Stimulated activated naive B cell treated with anti-CD40 and anti-IgM and Interleukin-4, amounts not matched to agents 10 μg/mL and 1 μg/mL and 100 μg/mL, for 72 hours (primary cell): Measurements from ENCODE around the gene APOL1.
"Not testable (repeated sequence)": the region's sequence is repeated elsewhere in the genome, so short reads cannot be mapped to it uniquely, and the experiment has no call there.

Experiments
- ATAC-seq, 2 donors: fragments of 150-1000 bp; cut with Tn5 transposase; replicated peaks; 2 replicates each; pipeline ENCODE4 v1.10.0; 2021; ENCODE audit warnings: moderate library complexity in 1 of 2
- DNase-seq: peaks from one replicate; pipeline ENCODE4 v3.0.0; 2021
- H3K27ac Mint-ChIP-seq: one replicate; pipeline ENCODE4 v1.8.0; 2022; ENCODE audit warnings: mild to moderate bottlenecking, mixed read lengths
- H3K27me3 Mint-ChIP-seq, 2 donors: one replicate each; pipeline ENCODE4 v1.8.0; 2022; ENCODE audit warnings: mixed read lengths in 2 of 2
- H3K36me3 Mint-ChIP-seq, 2 donors: one replicate each; pipeline ENCODE4 v1.8.0; 2022; ENCODE audit warnings: mixed read lengths in 2 of 2, mild to moderate bottlenecking in 1 of 2
- H3K4me1 Mint-ChIP-seq, 2 donors: one replicate each; pipeline ENCODE4 v1.8.0; 2022; ENCODE audit warnings: mixed read lengths in 2 of 2, mild to moderate bottlenecking in 1 of 2
- H3K4me3 Mint-ChIP-seq, 2 donors: one replicate each; pipeline ENCODE4 v1.8.0; 2022; ENCODE audit warnings: mild to moderate bottlenecking in 2 of 2, mixed read lengths in 2 of 2, moderate library complexity in 1 of 2
- H3K9me3 Mint-ChIP-seq, 2 donors: one replicate each; pipeline ENCODE4 v1.8.0; 2022; ENCODE audit warnings: mixed read lengths in 2 of 2, mild to moderate bottlenecking in 1 of 2

APOL1 gene

GRCh38 chr22:36231051-36231450, 21.9 kb upstream of the APOL1 start:
- H3K9me3 Mint-ChIP-seq, H3K27me3 Mint-ChIP-seq, DNase-seq, H3K4me3 Mint-ChIP-seq, H3K27ac Mint-ChIP-seq, ATAC-seq: not testable (repeated sequence)
- peaks cover 30 to 40% of the 10 kb centered on the region in 2 donors for H3K4me1 Mint-ChIP-seq
- H3K36me3 Mint-ChIP-seq: peaks cover 59 to 92% of the 10 kb centered on the region in 2 donors

- Mint-ChIP-seq H3K27me3 (no peaks in the 10 kb centered on the region), H3K4me1 (peaks cover 39 to 55% of the 10 kb centered on the region in 2 donors), H3K27ac (peak overlapping the region; percentile 85), H3K36me3 (peaks cover 57 to 90% of the 10 kb centered on the region in 2 donors), H3K4me3 (no peak overlapping the region), H3K9me3 (peaks cover 0 to 6% of the 10 kb centered on the region in 2 donors)
- ATAC-seq (peak; percentile 82 to 87), DNase-seq (peak; percentile 31)
Observed at GRCh38 chr22:36232715-36233401, 20.1 kb upstream of the APOL1 start.

GRCh38 chr22:36233796-36234195, 19.1 kb upstream of the APOL1 start:
- H3K36me3 Mint-ChIP-seq: peaks cover 56 to 84% of the 10 kb centered on the region in 2 donors

GRCh38 chr22:36234213-36234612, 18.7 kb upstream of the APOL1 start:
- Mint-ChIP-seq H3K27ac (peak overlapping the region; percentile 2), H3K4me3 (no peak overlapping the region), H3K4me1 (peaks cover 47 to 68% of the 10 kb centered on the region in 2 donors), H3K9me3 (peaks cover 0 to 6% of the 10 kb centered on the region in 2 donors), H3K27me3 (no peaks in the 10 kb centered on the region), H3K36me3 (peaks cover 55 to 83% of the 10 kb centered on the region in 2 donors)
- DNase-seq (no peak), ATAC-seq (no peak)

More at GRCh38 chr22:36233796-36234195, 19.1 kb upstream of the APOL1 start:
- peaks cover 47 to 64% of the 10 kb centered on the region in 2 donors for H3K4me1 Mint-ChIP-seq
- DNase-seq: no peak
- no peaks in the 10 kb centered on the region for H3K27me3 Mint-ChIP-seq
- H3K4me3 Mint-ChIP-seq: no peak overlapping the region
- ATAC-seq: no peak
- H3K27ac Mint-ChIP-seq: peak overlapping the region; percentile 2
- peaks cover 0 to 6% of the 10 kb centered on the region in 2 donors for H3K9me3 Mint-ChIP-seq

GRCh38 chr22:36234919-36235318, 18.0 kb upstream of the APOL1 start:
- ATAC-seq: no peak
- DNase-seq: no peak
- no peaks in the 10 kb centered on the region for H3K27me3 Mint-ChIP-seq
- peak overlapping the region; percentile 65 for H3K27ac Mint-ChIP-seq
- no peak overlapping the region for H3K4me3 Mint-ChIP-seq
- peaks cover 0 to 6% of the 10 kb centered on the region in 2 donors for H3K9me3 Mint-ChIP-seq
- peaks cover 52 to 79% of the 10 kb centered on the region in 2 donors for H3K36me3 Mint-ChIP-seq
- H3K4me1 Mint-ChIP-seq: peaks cover 52 to 75% of the 10 kb centered on the region in 2 donors

- ATAC-seq: no peak
Observed at GRCh38 chr22:36235585-36235984, 17.3 kb upstream of the APOL1 start.

GRCh38 chr22:36236388-36237319, 16.3 kb upstream of the APOL1 start:
- no peak for ATAC-seq
- peaks cover 43 to 63% of the 10 kb centered on the region in 2 donors for H3K36me3 Mint-ChIP-seq
- H3K27me3 Mint-ChIP-seq: no peaks in the 10 kb centered on the region
- H3K4me3 Mint-ChIP-seq: peak overlapping the region in 1 of 2 donors; percentile 28
- no peak overlapping the region for H3K27ac Mint-ChIP-seq
- H3K4me1 Mint-ChIP-seq: peaks cover 53 to 78% of the 10 kb centered on the region in 2 donors
- peaks cover 0 to 6% of the 10 kb centered on the region in 2 donors for H3K9me3 Mint-ChIP-seq
- DNase-seq: no peak

More at GRCh38 chr22:36235585-36235984, 17.3 kb upstream of the APOL1 start:
- Mint-ChIP-seq H3K9me3 (peaks cover 0 to 6% of the 10 kb centered on the region in 2 donors), H3K36me3 (peaks cover 49 to 74% of the 10 kb centered on the region in 2 donors), H3K4me3 (peak overlapping the region in 1 of 2 donors; percentile 36), H3K27me3 (no peaks in the 10 kb centered on the region), H3K4me1 (peaks cover 53 to 78% of the 10 kb centered on the region in 2 donors), H3K27ac (no peak overlapping the region)
- DNase-seq: no peak

GRCh38 chr22:36237462-36238372, 15.2 kb upstream of the APOL1 start:
- Mint-ChIP-seq H3K9me3 (peaks cover 2 to 9% of the 10 kb centered on the region in 2 donors), H3K4me1 (peaks cover 47 to 70% of the 10 kb centered on the region in 2 donors), H3K27ac (peak overlapping the region; percentile 98), H3K36me3 (peaks cover 34 to 53% of the 10 kb centered on the region in 2 donors), H3K4me3 (peak overlapping the region; percentile 97 to 99), H3K27me3 (no peaks in the 10 kb centered on the region)
- DNase-seq: no peak
- ATAC-seq: no peak

GRCh38 chr22:36238373-36239149, 14.4 kb upstream of the APOL1 start:
- H3K9me3 Mint-ChIP-seq: peaks cover 2 to 10% of the 10 kb centered on the region in 2 donors
- peak; percentile 10 to 12 for ATAC-seq
- H3K4me3 Mint-ChIP-seq: peak overlapping the region; percentile 97 to 99
- peak overlapping the region; percentile 98 for H3K27ac Mint-ChIP-seq
- no peak for DNase-seq
- H3K36me3 Mint-ChIP-seq: peaks cover 30 to 45% of the 10 kb centered on the region in 2 donors
- H3K27me3 Mint-ChIP-seq: no peaks in the 10 kb centered on the region
- H3K4me1 Mint-ChIP-seq: peaks cover 38 to 62% of the 10 kb centered on the region in 2 donors

- Mint-ChIP-seq H3K27ac (peak overlapping the region; percentile 98), H3K4me1 (peaks cover 34 to 57% of the 10 kb centered on the region in 2 donors), H3K9me3 (peaks cover 2 to 10% of the 10 kb centered on the region in 2 donors), H3K27me3 (no peaks in the 10 kb centered on the region), H3K4me3 (peak overlapping the region; percentile 97 to 99), H3K36me3 (peaks cover 27 to 41% of the 10 kb centered on the region in 2 donors)
- DNase-seq (no peak), ATAC-seq (peak; percentile 26 to 28)
Observed at GRCh38 chr22:36239150-36239400, 13.9 kb upstream of the APOL1 start.

- H3K27ac Mint-ChIP-seq: peak within 1 kb of the TSS; percentile 98
- peaks cover 27 to 37% of the 10 kb centered on the region in 2 donors for H3K36me3 Mint-ChIP-seq
- peaks cover 2 to 10% of the 10 kb centered on the region in 2 donors for H3K9me3 Mint-ChIP-seq
- H3K27me3 Mint-ChIP-seq: no peaks in the 10 kb centered on the region
- DNase-seq: peak; percentile 82
- H3K4me1 Mint-ChIP-seq: peaks cover 31 to 53% of the 10 kb centered on the region in 2 donors
- ATAC-seq: peak; percentile 99
- peak within 1 kb of the TSS; percentile 97 to 99 for H3K4me3 Mint-ChIP-seq
Observed at GRCh38 chr22:36239401-36240171, 13.3 kb upstream of the APOL1 start, which contains the start of gene APOL2. TSS of gene APOL2 (minus strand) at chr22:36239527. CDS start at chr22:36233162, 6,365 bp downstream.

GRCh38 chr22:36243986-36244385, 8.9 kb upstream of the APOL1 start:
- no peaks in the 10 kb centered on the region for H3K27me3 Mint-ChIP-seq
- peaks cover 6 to 12% of the 10 kb centered on the region in 2 donors for H3K4me1 Mint-ChIP-seq
- H3K27ac Mint-ChIP-seq: no peak overlapping the region
- no peak overlapping the region for H3K4me3 Mint-ChIP-seq
- ATAC-seq (no peak), DNase-seq (no peak)
- peaks cover 5 to 9% of the 10 kb centered on the region in 2 donors for H3K9me3 Mint-ChIP-seq
- H3K36me3 Mint-ChIP-seq: peaks cover 7 to 9% of the 10 kb centered on the region in 2 donors
